ENCODE data around the gene SPP1.

Gene SPP1

GRCh38 chr4:88027611-88028608, 52.4 kb downstream of the SPP1 start:
- DNase-seq, result peak in 1 of 2 experiments; percentile 36

GRCh38 chr4:88028946-88029345, 53.4 kb downstream of the SPP1 start:
- DNase-seq, result no peak

- DNase-seq, result no peak
Measured at GRCh38 chr4:88029556-88029955, 54.0 kb downstream of the SPP1 start.

GRCh38 chr4:88030565-88031310, 55.2 kb downstream of the SPP1 start:
- DNase-seq, result no peak

Data from SW 1271 (cell line).